Esophagus squamous epithelium (tissue), 4 donors: Measurements from ENCODE around the gene LILRB2.
"Not testable (repeated sequence)": the region's sequence is repeated elsewhere in the genome, so short reads cannot be mapped to it uniquely, and the experiment has no call there.

ENCODE experiments used
- POLR2A ChIP-seq, 4 donors: fragments of 450-650 bp; IDR thresholded peaks; one replicate each; pipeline ENCODE4 v1.6.1; 2017; ENCODE audit warnings: antibody characterized with exemption in 4 of 4, mild to moderate bottlenecking in 4 of 4, moderate library complexity in 3 of 4
- TF ChIP-seq, protein P1 (sequence below), 6 experiments: fragments of 450-650 bp in 4 of 6; fragments of 200-600 bp in 2 of 6; sonication (generic) in 2 of 6; IDR thresholded peaks; one replicate each; pipeline ENCODE4 v1.5.1; 2016 to 2019; ENCODE audit warnings: antibody characterized with exemption in 6 of 6, mild to moderate bottlenecking in 4 of 6, moderate library complexity in 4 of 6

DNA sequence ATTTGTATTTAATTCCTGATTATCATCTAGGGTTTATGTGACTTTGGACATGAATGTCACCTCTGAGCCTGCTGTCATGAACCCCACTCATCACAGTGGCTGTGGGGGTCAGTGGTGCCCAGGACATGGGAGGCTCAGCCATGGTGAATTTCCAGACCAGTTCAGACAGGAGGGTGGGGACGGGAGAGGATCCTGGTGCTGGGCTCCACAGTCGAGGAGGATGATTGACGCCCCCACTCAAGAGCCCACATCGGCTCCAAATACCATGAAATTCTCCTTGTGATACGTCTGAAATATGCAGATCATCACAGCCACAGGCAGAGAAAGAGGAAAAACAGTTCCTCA lies 57.0 kb downstream of the LILRB2 start:
- not testable (repeated sequence) for TF ChIP-seq POLR2A (IDR thresholded peaks at IDR 0.05)
- TF ChIP-seq, protein P1, sequence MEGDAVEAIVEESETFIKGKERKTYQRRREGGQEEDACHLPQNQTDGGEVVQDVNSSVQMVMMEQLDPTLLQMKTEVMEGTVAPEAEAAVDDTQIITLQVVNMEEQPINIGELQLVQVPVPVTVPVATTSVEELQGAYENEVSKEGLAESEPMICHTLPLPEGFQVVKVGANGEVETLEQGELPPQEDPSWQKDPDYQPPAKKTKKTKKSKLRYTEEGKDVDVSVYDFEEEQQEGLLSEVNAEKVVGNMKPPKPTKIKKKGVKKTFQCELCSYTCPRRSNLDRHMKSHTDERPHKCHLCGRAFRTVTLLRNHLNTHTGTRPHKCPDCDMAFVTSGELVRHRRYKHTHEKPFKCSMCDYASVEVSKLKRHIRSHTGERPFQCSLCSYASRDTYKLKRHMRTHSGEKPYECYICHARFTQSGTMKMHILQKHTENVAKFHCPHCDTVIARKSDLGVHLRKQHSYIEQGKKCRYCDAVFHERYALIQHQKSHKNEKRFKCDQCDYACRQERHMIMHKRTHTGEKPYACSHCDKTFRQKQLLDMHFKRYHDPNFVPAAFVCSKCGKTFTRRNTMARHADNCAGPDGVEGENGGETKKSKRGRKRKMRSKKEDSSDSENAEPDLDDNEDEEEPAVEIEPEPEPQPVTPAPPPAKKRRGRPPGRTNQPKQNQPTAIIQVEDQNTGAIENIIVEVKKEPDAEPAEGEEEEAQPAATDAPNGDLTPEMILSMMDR (IDR thresholded peaks at IDR 0.05), result not testable (repeated sequence)
